ENCODE data around the gene ANKRD23. TPM values are rescaled to one million over a fixed set of nuclear protein-coding genes. Genes with fewer than 3 reads are reported as not detected.

Gene ANKRD23
- total RNA-seq, 2 experiments from 2014 or later = 3.3 to 4.2 TPM

DNA sequence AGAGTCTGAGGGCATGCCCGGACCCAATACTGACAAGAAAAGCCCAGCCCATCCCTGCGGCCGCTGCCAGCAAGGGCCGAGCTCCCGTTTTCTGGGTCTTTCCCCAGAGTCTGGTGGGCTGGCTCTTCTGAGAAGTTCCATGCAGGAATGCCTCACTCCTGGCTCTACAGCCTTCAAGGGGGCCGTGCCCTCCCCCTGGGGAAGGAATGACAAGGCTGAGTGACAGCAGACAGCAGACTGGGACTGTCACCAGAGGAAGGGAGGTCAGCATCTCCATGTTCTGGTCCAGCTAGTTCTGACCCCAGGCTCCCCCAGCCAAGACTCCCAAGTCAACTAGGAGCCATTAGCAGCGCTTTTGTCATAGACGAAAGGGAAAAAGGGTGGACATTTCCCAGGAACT is 39.1 kb upstream of the ANKRD23 start:
- Mint-ChIP-seq H3K4me1 (ENCODE audit: low read depth) (peaks cover 1% of the 10 kb centered on the region), H3K27me3 (ENCODE audit: low read depth) (no peaks in the 10 kb centered on the region), H3K4me3 (no peak overlapping the region), H3K9me3 (no peaks in the 10 kb centered on the region), H3K36me3 (ENCODE audit: low read depth) (no peaks in the 10 kb centered on the region), H3K27ac (no peak overlapping the region)
- DNase-seq = no peak
- CTCF ChIA-PET = interaction anchor here (1.3 to 1.4 kb wide), 3 partner anchors 12 to 26 kb away, joined by 3 to 6 read pairs (median 4); partner anchors contain the start of gene ANKRD39
- intact Hi-C loops (cut with micrococcal nuclease) = no loop called here

DNA sequence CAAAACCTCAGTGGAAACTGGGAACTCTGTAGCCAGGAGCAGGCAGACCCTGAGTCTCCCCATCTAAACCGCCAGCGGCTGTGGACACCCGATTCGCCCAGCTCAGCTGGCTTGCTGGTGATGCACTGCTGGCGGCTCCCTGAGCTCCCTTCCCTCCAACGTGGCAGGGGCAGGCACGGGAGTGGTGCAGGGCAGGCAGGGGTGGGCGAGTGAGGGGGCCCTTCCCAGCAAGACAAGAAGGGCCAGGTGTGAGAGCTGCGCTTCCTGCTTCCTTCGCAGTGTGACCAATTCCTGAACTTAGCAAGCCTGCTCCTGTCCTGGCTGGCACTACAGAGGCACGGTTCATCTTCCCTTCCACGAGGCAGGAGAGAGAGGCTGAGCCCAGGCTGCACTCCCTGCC is 38.4 kb upstream of the ANKRD23 start:
- DNase-seq = no peak
- Mint-ChIP-seq H3K4me3 (no peak overlapping the region), H3K9me3 (no peaks in the 10 kb centered on the region), H3K36me3 (ENCODE audit: low read depth) (no peaks in the 10 kb centered on the region), H3K27ac (no peak overlapping the region), H3K4me1 (ENCODE audit: low read depth) (no peaks in the 10 kb centered on the region), H3K27me3 (ENCODE audit: low read depth) (no peaks in the 10 kb centered on the region)
- intact Hi-C loops (cut with micrococcal nuclease) = no loop called here
- CTCF ChIA-PET = interaction anchor here (1.3 to 1.4 kb wide), 3 partner anchors 11 to 25 kb away, joined by 3 to 6 read pairs (median 4); partner anchors contain the start of gene ANKRD39

DNA sequence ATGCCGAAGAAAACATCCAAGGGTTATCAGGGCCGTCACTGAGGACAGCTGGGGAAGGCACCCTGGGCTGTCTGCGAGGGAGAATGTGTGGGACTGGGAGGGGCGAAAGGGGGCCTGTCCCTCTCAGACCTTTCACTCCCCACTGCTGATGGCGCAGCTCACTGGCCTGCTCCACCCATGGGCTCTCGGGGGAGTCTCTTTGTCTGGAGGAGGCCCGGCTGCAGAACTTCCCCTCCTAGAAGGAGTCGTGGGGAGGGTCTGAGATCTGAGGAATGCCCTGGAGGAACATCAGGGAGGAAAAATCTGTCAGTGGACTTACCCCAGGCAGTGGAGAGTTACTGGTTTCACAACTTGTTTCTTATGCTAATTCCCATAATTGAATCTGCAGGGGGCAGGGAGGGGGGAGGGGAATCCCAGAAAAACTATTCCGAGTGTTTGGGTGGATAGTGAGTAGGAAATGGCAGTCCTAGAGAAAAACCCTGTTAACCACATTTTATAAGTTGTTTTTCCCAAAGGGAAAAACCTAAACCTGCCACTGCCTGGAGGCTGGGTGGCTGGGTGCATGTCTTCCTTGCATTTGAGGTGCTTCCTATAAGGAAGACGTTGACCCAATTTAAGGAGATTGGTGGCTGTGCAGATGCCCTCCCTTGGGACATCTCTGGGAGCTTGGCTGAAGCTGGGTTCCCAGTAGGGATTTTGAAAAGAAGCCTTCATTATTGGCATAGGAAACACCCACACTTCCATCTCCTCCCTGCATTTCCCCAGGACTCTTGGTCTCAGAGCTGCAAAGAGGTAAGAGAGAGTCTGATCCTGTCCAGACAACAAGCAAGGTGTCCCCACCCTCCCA is 37.8 kb upstream of the ANKRD23 start:
- no peaks in the 10 kb centered on the region for H3K4me1 Mint-ChIP-seq (ENCODE audit: low read depth)
- intact Hi-C loops (cut with micrococcal nuclease) = no loop called here
- no peaks in the 10 kb centered on the region for H3K27me3 Mint-ChIP-seq (ENCODE audit: low read depth)
- no peaks in the 10 kb centered on the region for H3K36me3 Mint-ChIP-seq (ENCODE audit: low read depth)
- CTCF ChIA-PET = interaction anchor here (0.7 to 1.4 kb wide), 3 partner anchors 8 to 24 kb away, joined by 3 to 6 read pairs (median 4); partner anchors contain the start of gene ANKRD39
- no peak overlapping the region for H3K27ac Mint-ChIP-seq
- DNase-seq = no peak
- H3K9me3 Mint-ChIP-seq = no peaks in the 10 kb centered on the region
- no peak overlapping the region for H3K4me3 Mint-ChIP-seq

DNA sequence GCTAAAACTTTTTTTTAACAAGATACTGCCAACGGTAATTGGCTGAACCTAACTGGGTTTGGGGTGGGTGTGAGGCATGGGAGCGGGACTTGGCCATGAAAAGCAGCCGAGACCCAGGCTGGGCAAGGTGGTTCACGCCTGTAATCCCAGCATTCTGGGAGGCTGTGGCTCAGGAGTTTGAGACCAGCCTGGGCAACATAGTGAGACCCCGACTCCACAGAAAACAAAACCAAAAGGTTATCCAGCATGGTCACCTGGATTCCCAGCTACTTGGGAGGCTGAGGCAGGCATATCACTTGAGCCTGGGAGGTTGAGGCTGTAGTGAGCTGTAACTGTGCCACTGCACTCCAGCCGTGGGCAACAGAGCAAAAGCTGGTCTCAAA is 37.1 kb upstream of the ANKRD23 start:
- Mint-ChIP-seq H3K4me1 (ENCODE audit: low read depth) (no peaks in the 10 kb centered on the region), H3K27ac (no peak overlapping the region), H3K27me3 (ENCODE audit: low read depth) (no peaks in the 10 kb centered on the region), H3K9me3 (no peaks in the 10 kb centered on the region), H3K36me3 (ENCODE audit: low read depth) (no peaks in the 10 kb centered on the region), H3K4me3 (no peak overlapping the region)
- DNase-seq = no peak
- CTCF ChIA-PET = interaction anchor here (0.7 kb wide), 1 partner anchor 9 kb away, joined by 3 read pairs; no protein-coding TSS in a partner anchor
- intact Hi-C loops (cut with micrococcal nuclease) = no loop called here

DNA sequence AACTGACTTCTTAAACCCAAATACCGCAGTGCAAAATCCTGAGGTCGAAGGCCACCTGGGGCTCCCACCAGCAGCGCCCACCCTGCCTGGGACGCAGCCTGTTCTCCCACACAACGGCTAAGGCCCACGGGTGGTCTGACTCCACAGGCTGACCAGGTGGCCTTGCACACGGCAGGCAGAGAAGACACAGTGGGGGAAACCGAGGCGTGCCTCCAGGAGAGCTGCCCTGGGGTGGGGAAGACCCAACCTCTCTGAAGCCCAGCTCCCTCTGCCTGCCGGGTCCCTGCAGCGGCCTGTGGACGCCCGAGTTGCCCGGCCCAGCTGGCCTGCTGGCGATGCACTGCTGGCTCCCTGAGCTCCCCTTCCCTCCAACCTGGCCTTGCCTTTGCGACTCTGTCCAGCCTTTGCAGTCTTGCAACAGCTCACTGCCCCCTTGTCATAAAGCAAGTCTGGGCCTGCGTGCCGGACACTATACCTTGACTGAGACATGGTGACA is 35.8 kb upstream of the ANKRD23 start:
- no peaks in the 10 kb centered on the region for H3K36me3 Mint-ChIP-seq (ENCODE audit: low read depth)
- no peak for DNase-seq
- no peak overlapping the region for H3K4me3 Mint-ChIP-seq
- no peaks in the 10 kb centered on the region for H3K9me3 Mint-ChIP-seq
- intact Hi-C loops (cut with micrococcal nuclease) = no loop called here
- CTCF ChIA-PET = interaction anchor here (1.0 kb wide), 1 partner anchor 22 kb away, joined by 3 read pairs; the partner anchor contains the start of gene ANKRD39
- H3K27me3 Mint-ChIP-seq (ENCODE audit: low read depth) = no peaks in the 10 kb centered on the region
- no peak overlapping the region for H3K27ac Mint-ChIP-seq
- H3K4me1 Mint-ChIP-seq (ENCODE audit: low read depth) = peaks cover 10% of the 10 kb centered on the region

DNA sequence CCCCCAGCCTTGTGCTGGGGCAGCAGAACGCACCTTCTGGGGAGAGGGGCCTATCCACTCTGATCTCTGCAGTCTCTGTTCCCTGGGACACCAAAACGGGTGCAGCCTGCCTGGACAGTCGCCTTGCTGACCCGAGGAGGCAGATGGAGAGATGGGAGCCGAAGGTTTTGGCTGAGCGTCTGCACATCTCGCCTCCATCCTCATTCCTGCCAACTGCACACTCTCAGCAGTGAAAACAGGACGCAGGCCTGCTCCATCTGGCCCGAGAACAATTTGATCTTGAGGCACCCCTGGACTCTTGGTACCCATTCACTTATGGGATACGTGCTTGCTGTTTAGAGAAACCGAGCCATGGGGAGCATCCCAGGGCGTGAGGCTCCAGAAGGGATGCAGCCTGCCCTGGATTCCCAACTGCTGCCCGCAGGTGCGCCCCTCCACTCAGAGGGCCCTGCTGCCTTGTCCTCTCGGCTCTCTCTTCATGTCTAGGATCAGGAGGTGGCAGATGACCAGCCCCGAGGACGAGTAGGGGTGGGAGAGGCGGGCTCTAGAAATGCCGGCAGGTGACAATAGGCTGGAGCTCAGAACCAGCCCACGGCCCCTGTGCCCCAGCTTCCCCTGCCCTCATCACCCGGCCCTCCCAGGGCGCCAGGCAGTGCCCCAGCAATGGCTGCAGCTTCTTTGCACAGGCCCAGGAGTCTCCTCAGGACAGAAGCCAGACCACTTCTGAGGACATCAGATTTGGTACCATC is 35.1 kb upstream of the ANKRD23 start:
- CTCF ChIA-PET = interaction anchor here (1.0 kb wide), 1 partner anchor 21 kb away, joined by 3 read pairs; the partner anchor contains the start of gene ANKRD39
- no peak overlapping the region for H3K4me3 Mint-ChIP-seq
- no peak for DNase-seq
- H3K9me3 Mint-ChIP-seq = no peaks in the 10 kb centered on the region
- H3K27ac Mint-ChIP-seq = no peak overlapping the region
- H3K36me3 Mint-ChIP-seq (ENCODE audit: low read depth) = no peaks in the 10 kb centered on the region
- intact Hi-C loops (cut with micrococcal nuclease) = no loop called here
- H3K4me1 Mint-ChIP-seq (ENCODE audit: low read depth) = peaks cover 16% of the 10 kb centered on the region
- H3K27me3 Mint-ChIP-seq (ENCODE audit: low read depth) = no peaks in the 10 kb centered on the region

DNA sequence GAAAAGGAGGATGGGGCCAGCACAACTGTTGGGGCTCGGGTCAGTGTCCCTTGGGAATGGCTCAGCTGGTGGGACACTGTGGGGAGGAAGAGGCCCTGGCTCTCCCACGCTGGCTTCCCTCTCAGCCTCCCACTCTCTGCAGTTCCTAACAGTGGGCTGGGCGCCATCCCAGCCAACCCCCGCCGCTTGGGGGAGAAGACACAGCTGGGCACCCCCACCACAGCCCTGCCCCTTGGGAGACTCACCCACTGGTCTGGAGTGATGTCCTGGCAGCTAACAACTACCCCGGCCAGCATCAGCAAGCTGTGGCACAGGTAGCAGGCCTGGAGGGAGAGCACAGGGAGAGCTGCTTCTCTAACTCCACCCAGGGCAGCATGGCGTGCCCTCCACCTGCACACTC is 34.4 kb upstream of the ANKRD23 start:
- no peak for DNase-seq
- no peak overlapping the region for H3K27ac Mint-ChIP-seq
- no peaks in the 10 kb centered on the region for H3K27me3 Mint-ChIP-seq (ENCODE audit: low read depth)
- H3K36me3 Mint-ChIP-seq (ENCODE audit: low read depth) = no peaks in the 10 kb centered on the region
- no peak overlapping the region for H3K4me3 Mint-ChIP-seq
- CTCF ChIA-PET = no interaction called here
- intact Hi-C loops (cut with micrococcal nuclease) = no loop called here
- no peaks in the 10 kb centered on the region for H3K9me3 Mint-ChIP-seq
- peaks cover 24% of the 10 kb centered on the region for H3K4me1 Mint-ChIP-seq (ENCODE audit: low read depth)

DNA sequence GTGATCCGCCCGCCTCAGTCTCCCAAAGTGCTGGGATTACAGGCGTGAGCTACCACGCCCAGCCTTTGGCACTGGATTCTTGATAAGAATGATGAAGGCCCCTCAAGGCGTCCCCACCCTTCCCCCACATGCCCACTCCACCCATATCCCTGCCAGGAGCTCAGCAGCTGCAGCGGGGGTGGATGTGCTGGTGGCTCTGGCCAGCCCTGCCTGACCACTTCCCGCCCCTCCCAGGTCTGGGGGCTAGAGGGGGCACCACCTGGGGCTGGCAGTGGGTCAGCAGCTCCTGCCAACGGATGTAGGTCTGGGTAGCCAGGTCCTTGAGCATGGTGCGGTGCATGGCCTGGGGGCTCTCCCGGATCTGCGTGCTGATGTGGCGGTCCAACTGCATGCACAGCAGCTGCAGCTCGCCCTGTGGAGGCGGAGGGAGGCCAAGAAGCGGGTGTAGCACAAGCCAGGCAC is 33.8 kb upstream of the ANKRD23 start:
- peaks cover 29% of the 10 kb centered on the region for H3K4me1 Mint-ChIP-seq (ENCODE audit: low read depth)
- intact Hi-C loops (cut with micrococcal nuclease) = no loop called here
- no peaks in the 10 kb centered on the region for H3K27me3 Mint-ChIP-seq (ENCODE audit: low read depth)
- CTCF ChIA-PET = no interaction called here
- no peaks in the 10 kb centered on the region for H3K36me3 Mint-ChIP-seq (ENCODE audit: low read depth)
- no peaks in the 10 kb centered on the region for H3K9me3 Mint-ChIP-seq
- no peak overlapping the region for H3K27ac Mint-ChIP-seq
- DNase-seq = no peak
- no peak overlapping the region for H3K4me3 Mint-ChIP-seq

DNA sequence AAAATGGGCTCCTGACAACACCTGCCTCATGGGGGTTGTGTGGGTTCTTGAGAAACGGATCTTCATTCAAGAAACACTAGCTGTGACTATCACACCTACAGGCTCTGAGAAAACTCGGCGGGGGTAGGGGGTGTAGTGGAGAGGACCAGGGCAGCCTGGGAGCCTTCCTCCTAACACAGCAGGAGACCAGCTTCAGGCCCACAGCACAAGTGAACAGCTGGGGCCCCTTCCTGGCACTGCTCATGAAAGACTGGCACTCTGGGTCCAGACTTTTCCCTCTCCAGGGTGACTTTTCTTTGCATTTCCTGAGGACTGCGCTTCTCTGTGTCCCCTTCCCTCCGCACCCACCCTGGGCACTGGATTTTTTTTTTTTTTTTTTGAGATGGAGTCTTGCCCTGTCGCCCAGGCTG is 33.2 kb upstream of the ANKRD23 start:
- H3K4me3 Mint-ChIP-seq = no peak overlapping the region
- H3K36me3 Mint-ChIP-seq (ENCODE audit: low read depth) = no peaks in the 10 kb centered on the region
- DNase-seq = no peak
- no peaks in the 10 kb centered on the region for H3K27me3 Mint-ChIP-seq (ENCODE audit: low read depth)
- no peak overlapping the region for H3K27ac Mint-ChIP-seq
- H3K4me1 Mint-ChIP-seq (ENCODE audit: low read depth) = peaks cover 35% of the 10 kb centered on the region
- CTCF ChIA-PET = no interaction called here
- H3K9me3 Mint-ChIP-seq = no peaks in the 10 kb centered on the region
- intact Hi-C loops (cut with micrococcal nuclease) = no loop called here

DNA sequence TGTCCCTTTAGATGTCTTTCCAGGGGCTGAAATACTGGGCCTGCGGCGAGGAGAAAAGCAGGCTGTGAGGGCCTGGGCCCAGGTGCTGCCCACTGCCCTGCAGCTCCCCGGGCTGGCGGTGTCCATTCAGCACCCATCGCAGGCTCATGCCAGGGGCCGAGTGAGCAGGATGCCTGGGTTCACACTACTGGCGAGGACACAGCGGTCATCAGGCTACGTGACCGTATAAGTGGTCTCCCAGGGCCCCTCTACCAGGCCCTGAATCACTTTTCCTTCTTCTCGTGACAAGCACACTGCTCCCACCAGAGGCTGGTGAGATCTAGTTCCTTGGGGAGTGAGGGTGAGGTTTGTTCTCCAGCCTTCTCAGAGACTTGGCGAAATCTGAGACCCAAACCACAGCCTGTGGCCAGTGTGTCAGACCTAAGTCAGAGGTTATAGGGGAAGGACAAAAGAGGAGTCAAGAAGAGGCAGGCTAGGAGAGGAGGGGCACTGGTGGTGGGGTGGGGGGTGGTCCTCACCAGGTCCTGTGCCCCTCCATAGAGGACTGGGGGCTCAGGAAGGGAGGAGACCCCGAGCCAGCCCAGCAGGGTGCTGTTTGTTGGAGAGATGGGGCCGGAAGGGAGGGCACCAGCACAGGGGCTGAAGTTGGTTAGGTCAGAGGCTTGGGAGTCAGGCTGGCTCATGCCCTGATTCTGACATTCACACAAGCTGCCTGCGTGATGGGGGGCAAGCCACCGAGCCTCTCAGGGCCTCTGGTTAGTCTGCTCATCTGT is 32.6 kb upstream of the ANKRD23 start:
- Mint-ChIP-seq H3K27ac (no peak overlapping the region), H3K9me3 (no peaks in the 10 kb centered on the region), H3K4me1 (ENCODE audit: low read depth) (peaks cover 35% of the 10 kb centered on the region), H3K36me3 (ENCODE audit: low read depth) (no peaks in the 10 kb centered on the region), H3K27me3 (ENCODE audit: low read depth) (no peaks in the 10 kb centered on the region), H3K4me3 (no peak overlapping the region)
- no peak for DNase-seq
- intact Hi-C loops (cut with micrococcal nuclease) = no loop called here
- CTCF ChIA-PET = interaction anchor here (2.1 kb wide), 1 partner anchor 74 kb away, joined by 11 read pairs; no protein-coding TSS in a partner anchor

DNA sequence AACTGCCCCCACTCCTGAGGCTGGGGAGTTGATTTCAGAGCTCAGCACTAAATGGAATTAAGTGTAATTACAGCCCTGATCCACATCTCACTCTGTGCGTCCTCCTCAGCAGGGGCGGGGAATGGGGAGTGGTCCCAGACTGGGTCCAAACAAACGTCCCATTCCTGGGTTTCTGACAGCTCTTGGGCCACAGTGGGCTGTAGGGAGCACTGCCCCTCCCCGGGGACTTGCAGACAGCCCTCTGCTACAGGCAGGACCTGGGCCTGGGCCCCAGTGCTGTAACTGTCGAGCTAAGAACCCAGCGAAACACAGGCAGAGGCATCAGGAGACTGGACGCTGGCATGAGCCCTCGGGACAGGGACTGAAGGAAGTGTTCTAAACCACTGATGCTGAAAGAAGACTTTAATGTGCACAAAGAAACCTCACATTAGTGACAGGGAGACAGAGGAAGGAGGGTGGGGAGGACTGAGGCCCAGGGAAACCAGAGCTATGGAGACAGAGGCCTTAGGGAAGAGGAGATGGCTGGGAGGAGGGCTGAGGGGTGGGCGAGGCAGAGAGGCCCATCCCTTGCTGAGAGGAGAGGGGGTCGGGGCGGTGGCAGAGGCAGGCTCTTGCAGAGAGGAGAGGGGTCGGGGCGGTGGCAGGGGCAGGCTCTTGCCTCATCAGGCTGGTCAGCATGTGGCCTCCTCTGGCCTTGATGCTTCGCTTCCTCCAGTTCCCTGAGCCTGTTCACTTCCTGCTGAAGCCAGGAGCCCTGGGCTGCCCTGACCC is 31.9 kb upstream of the ANKRD23 start:
- DNase-seq = no peak
- no peak overlapping the region for H3K27ac Mint-ChIP-seq
- peaks cover 3% of the 10 kb centered on the region for H3K27me3 Mint-ChIP-seq (ENCODE audit: low read depth)
- no peaks in the 10 kb centered on the region for H3K9me3 Mint-ChIP-seq
- CTCF ChIA-PET = interaction anchor here (1.1 to 2.1 kb wide), 3 partner anchors 18 to 75 kb away, joined by 3 to 11 read pairs (median 6); partner anchors contain the start of gene ANKRD39
- no peaks in the 10 kb centered on the region for H3K36me3 Mint-ChIP-seq (ENCODE audit: low read depth)
- H3K4me1 Mint-ChIP-seq (ENCODE audit: low read depth) = peaks cover 38% of the 10 kb centered on the region
- intact Hi-C loops (cut with micrococcal nuclease) = loop anchor here (2.0 kb wide), 1 partner anchor 37 kb away; no protein-coding TSS in a partner anchor
- H3K4me3 Mint-ChIP-seq = no peak overlapping the region
